Fibroblast of pulmonary artery (primary cell): ENCODE results near the gene DOCK10.

Experiments used
- DNase-seq: peaks from one replicate; pipeline ENCODE4 v3.0.0-alpha.2; 2010; ENCODE audit warnings: low read depth
- H3K4me3 ChIP-seq: replicated peaks from 2 replicates; pipeline ENCODE4 v1.5.1; 2011; ENCODE audit warnings: low read depth, mild to moderate bottlenecking, control low read depth, low read length, moderate library complexity
- CTCF ChIP-seq: IDR thresholded peaks from 2 replicates; pipeline ENCODE4 v1.5.1; 2011; ENCODE audit warnings: mild to moderate bottlenecking, control low read depth, low read length, inconsistent platforms; ENCODE audit errors: missing control alignments

Gene DOCK10

DNA sequence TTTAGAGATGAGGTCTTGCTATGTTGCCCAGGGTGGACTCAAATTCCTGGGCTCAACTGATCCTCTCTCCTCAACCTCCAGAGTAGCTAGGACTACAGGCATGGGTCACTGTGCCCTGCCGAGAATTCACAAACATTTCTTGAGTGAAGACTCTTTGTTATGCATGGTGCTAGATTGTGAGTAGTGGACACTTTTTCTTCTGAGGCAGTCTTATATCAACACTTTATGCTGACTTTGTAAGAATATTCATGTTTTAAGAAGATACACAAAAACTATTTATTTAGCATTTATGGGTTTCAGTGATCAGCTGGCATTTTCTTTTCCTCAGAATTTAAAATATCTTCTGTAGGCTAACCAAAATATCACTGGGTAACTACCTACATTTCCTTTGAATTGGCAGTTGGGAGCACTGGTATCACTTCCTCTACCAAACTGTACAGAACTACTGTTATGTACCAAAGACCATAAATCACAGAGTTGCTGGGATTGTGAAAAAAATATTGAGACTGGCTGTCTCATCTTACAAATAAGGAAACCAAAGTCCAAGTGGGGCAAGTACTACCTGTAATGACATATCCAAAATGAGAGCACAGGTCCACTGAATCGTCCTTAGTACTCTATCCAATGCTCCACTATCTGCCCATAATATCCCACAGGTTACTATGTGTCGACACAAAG lies 34.0 kb downstream of the DOCK10 start:
- H3K4me3 ChIP-seq = no peak overlapping the region
- no peak for DNase-seq
- TF ChIP-seq CTCF = no peak

- no peak for DNase-seq
- no peak overlapping the region for H3K4me3 ChIP-seq
- TF ChIP-seq CTCF = no peak
These were observed 35.5 kb downstream of the DOCK10 start for GRCh38 chr2:225006730-225007129.

DNA sequence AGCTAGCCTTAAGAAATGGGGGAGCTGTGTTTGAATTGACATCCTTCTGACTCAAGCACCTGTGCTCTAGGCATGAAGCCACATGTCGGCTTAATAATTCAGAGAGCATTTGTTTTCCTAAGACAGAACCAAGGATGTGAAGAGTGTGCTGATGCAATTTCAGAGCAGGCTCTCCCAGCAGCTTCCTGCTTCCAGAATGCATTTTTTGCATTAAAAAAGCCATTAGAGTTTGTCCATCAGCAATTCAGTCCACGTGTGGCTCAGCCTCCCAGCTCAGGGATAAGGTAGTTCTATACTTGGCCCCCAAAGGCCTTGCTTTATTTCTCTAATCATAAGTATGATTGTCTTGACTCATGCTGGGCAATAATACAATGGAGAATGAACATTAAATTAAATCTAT lies 37.7 kb downstream of the DOCK10 start:
- no peak for TF ChIP-seq CTCF
- peak; percentile 44 for DNase-seq
- H3K4me3 ChIP-seq = no peak overlapping the region

DNA sequence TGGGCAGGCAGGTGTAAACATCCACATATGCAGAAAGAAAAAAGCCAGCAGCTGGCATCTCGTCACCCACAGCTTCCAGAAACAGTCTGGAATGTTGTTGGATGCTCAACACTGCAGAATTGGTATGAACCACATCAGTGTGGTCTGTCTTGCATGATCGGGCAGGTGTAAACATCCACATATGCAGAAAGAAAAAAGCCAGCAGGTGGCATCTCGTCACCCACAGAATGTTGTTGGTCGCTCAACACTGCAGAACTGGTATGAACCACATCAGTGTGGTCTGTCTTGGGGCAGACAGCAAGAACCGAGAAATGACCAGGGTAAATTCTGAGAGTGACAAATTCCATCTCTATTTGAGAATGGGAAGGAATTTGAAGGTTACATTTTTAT lies 39.6 kb downstream of the DOCK10 start:
- TF ChIP-seq CTCF = no peak
- no peak for DNase-seq
- no peak overlapping the region for H3K4me3 ChIP-seq

DNA sequence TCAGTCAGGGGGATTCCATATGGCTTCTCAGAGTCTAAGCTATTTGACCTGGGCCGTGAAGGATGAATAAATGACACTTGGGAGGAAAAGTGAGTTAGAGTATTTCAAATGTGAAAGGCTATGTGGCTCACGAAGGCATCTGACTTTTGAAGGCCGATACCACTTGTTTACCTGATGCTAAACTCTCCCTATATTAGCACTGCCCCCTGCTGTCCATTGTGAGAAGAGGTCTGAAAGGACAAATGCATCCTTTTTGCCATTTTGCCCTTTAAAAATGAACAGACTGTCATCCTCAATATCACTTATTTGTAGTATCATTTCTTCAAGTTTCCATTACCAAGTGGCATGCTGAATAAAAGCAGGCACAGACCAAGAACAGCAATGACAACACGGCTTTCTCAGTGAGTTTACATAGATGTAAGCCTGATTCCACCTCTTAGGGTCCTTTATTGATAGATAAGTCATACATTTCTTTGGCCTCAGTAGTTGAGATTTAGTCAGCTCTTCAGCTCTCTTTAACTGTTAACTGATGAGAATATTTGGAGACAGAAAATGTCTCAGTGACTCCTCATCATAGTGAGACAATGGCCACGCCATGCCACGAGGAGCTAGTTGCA lies 40.1 kb downstream of the DOCK10 start:
- peak; percentile 88 for DNase-seq
- peak; percentile 88 for TF ChIP-seq CTCF
- H3K4me3 ChIP-seq = no peak overlapping the region

DNA sequence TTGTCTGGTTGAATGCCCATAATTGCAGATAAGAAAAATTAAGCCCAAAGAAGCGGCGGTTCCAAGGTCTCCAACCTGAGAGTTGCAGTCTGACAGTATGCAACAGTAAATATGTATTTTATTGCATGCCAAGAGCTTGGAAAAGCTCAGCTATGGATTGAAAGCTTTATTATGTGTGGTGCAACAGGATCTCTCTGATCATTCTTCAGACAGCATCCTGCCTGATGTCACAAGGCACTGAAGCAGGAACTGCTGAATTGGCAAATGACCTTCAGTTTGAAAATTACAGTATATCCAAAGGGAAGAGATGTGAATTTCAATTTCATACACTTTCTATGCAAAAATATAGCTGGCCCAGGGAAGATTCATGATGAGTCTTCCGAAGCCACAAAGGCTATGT lies 42.5 kb downstream of the DOCK10 start:
- no peak for TF ChIP-seq CTCF
- peak; percentile 31 for DNase-seq
- H3K4me3 ChIP-seq = no peak overlapping the region

DNA sequence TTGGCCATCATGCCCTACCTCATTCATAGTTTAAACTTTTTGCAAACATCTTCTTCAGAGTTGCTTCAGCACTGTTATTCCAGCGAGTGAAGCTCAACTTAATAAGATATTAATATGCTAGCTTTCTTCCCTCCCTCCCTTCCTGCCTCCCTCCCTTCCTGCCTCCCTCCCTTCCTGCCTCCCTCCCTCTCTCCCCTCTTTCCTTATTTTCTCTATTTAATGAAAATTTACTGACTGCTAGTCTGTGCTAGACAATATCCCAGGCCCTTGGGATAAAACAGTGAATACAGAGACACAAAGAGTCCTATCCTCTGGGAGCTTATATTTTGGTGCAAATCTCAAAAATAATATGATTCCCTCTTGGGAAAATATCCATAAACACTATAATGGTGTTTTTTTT lies 42.9 kb downstream of the DOCK10 start:
- TF ChIP-seq CTCF = no peak
- no peak overlapping the region for H3K4me3 ChIP-seq
- no peak for DNase-seq
